ENCODE results near the gene TFDP1.

- TF ChIP-seq TAF1 (IDR thresholded peaks at IDR 0.05; ENCODE audit: low read depth): no peak
- TF ChIP-seq, protein P1, sequence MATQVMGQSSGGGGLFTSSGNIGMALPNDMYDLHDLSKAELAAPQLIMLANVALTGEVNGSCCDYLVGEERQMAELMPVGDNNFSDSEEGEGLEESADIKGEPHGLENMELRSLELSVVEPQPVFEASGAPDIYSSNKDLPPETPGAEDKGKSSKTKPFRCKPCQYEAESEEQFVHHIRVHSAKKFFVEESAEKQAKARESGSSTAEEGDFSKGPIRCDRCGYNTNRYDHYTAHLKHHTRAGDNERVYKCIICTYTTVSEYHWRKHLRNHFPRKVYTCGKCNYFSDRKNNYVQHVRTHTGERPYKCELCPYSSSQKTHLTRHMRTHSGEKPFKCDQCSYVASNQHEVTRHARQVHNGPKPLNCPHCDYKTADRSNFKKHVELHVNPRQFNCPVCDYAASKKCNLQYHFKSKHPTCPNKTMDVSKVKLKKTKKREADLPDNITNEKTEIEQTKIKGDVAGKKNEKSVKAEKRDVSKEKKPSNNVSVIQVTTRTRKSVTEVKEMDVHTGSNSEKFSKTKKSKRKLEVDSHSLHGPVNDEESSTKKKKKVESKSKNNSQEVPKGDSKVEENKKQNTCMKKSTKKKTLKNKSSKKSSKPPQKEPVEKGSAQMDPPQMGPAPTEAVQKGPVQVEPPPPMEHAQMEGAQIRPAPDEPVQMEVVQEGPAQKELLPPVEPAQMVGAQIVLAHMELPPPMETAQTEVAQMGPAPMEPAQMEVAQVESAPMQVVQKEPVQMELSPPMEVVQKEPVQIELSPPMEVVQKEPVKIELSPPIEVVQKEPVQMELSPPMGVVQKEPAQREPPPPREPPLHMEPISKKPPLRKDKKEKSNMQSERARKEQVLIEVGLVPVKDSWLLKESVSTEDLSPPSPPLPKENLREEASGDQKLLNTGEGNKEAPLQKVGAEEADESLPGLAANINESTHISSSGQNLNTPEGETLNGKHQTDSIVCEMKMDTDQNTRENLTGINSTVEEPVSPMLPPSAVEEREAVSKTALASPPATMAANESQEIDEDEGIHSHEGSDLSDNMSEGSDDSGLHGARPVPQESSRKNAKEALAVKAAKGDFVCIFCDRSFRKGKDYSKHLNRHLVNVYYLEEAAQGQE (IDR thresholded peaks at IDR 0.05; ENCODE audit: low read depth): no peak
- no peak for TF ChIP-seq USF1 (IDR thresholded peaks at IDR 0.05)
- no peak for TF ChIP-seq EGR1 (IDR thresholded peaks at IDR 0.05)
These were observed 39.7 kb upstream of the TFDP1 start for GRCh38 chr13:113544896-113545295.
